MM.1S (cell line): Measurements from ENCODE around the gene SPECC1L.
"Not testable (repeated sequence)": the region's sequence is repeated elsewhere in the genome, so short reads cannot be mapped to it uniquely, and the experiment has no call there.

Source experiments
- DNase-seq: peaks from one replicate; pipeline ENCODE4 v3.0.0-alpha.2; 2015
- H2AFZ ChIP-seq: fragments of 300-600 bp; sonication (generic); 2 replicates; pipeline ENCODE4 v1.6.0; 2016; ENCODE audit warnings: antibody characterized with exemption, low read length
- H3F3A ChIP-seq: fragments of 300-600 bp; sonication (generic); 2 replicates; pipeline ENCODE4 v1.6.1; 2016; ENCODE audit warnings: mild to moderate bottlenecking, antibody characterized with exemption, low read length, moderate library complexity, mixed read lengths; ENCODE audit not compliant: insufficient read depth
- H3K27ac ChIP-seq: fragments of 300-600 bp; sonication (generic); 2 replicates; pipeline ENCODE4 v1.5.1; 2016; ENCODE audit warnings: mild to moderate bottlenecking, low read length
- H3K27me3 ChIP-seq: fragments of 300-600 bp; sonication (generic); replicated peaks from 2 replicates; pipeline ENCODE4 v1.6.0; 2016; ENCODE audit warnings: low read length; ENCODE audit not compliant: insufficient read depth
- H3K36me3 ChIP-seq: fragments of 300-600 bp; sonication (generic); replicated peaks from 2 replicates; pipeline ENCODE4 v1.6.1; 2016; ENCODE audit warnings: mild to moderate bottlenecking, low read length, mixed read lengths; ENCODE audit not compliant: insufficient read depth
- H3K4me1 ChIP-seq: fragments of 300-600 bp; sonication (generic); 2 replicates; pipeline ENCODE4 v1.6.1; 2016; ENCODE audit warnings: low read length, mixed read lengths
- H3K4me2 ChIP-seq: fragments of 300-600 bp; sonication (generic); 2 replicates; pipeline ENCODE4 v1.6.0; 2016; ENCODE audit warnings: low read depth, low read length
- H3K4me3 ChIP-seq: fragments of 300-600 bp; sonication (generic); 2 replicates; pipeline ENCODE4 v1.5.1; 2016; ENCODE audit warnings: low read length, mixed read lengths
- H3K79me2 ChIP-seq: fragments of 300-600 bp; sonication (generic); 2 replicates; pipeline ENCODE4 v1.6.1; 2016; ENCODE audit warnings: mixed run types, low read length, mixed read lengths
- H3K9ac ChIP-seq: fragments of 300-600 bp; sonication (generic); 2 replicates; pipeline ENCODE4 v1.6.1; 2016; ENCODE audit warnings: low read length, mixed read lengths
- H3K9me2 ChIP-seq: fragments of 300-600 bp; sonication (generic); replicated peaks from 2 replicates; pipeline ENCODE4 v1.6.1; 2016; ENCODE audit warnings: mild to moderate bottlenecking, low read length, mixed read lengths; ENCODE audit not compliant: insufficient read depth
- H3K9me3 ChIP-seq: fragments of 300-600 bp; sonication (generic); replicated peaks from 2 replicates; pipeline ENCODE4 v1.6.1; 2016; ENCODE audit warnings: mild to moderate bottlenecking, low read length, mixed read lengths; ENCODE audit not compliant: insufficient read depth
- H4K20me1 ChIP-seq: fragments of 300-600 bp; sonication (generic); 2 replicates; pipeline ENCODE4 v1.6.1; 2016; ENCODE audit warnings: mild to moderate bottlenecking, low read length, moderate library complexity, mixed read lengths; ENCODE audit not compliant: insufficient read depth
- EZH2 ChIP-seq: fragments of 300-600 bp; sonication (generic); optimal IDR thresholded peaks from 2 replicates; pipeline ENCODE3; 2017; ENCODE audit warnings: low read depth, mild to moderate bottlenecking, antibody characterized with exemption, low read length, mixed read lengths
- EZH2phosphoT487 ChIP-seq: fragments of 300-600 bp; sonication (generic); IDR thresholded peaks from 2 replicates; pipeline ENCODE4 v1.6.1; 2018; ENCODE audit warnings: antibody characterized with exemption, low read length
- TF ChIP-seq, protein P1 (sequence below): fragments of 300-600 bp; sonication (generic); IDR thresholded peaks from 2 replicates; pipeline ENCODE4 v1.5.1; 2016; ENCODE audit warnings: antibody characterized with exemption, low read length, mixed read lengths

SPECC1L gene

DNA sequence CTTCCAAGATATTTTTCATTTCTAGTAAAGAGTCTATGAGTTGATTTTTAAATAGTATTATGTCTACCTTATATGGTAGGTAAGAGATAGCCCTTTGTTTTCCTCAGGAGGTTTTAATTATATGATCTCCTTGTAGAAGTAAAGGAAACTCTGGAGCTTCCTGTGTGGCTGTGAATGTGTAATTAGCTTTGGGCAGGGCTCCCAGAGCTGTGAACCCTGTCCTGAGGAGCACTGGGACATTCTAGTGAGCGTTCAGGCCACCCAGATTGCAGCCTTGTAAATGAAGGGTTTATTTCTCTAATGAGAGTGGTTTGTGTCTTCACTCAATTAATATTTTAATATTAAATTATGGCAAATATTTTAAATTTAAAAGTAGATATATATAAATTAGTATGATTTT is 24.3 kb downstream of the SPECC1L start:
- H3K9me3 ChIP-seq, H3K9ac ChIP-seq, H3K9me2 ChIP-seq, H4K20me1 ChIP-seq, H3K4me1 ChIP-seq, H3K4me3 ChIP-seq, DNase-seq, H3K27me3 ChIP-seq, H3K4me2 ChIP-seq, H3F3A ChIP-seq, H2AFZ ChIP-seq, H3K27ac ChIP-seq, H3K36me3 ChIP-seq: not testable (repeated sequence)
- H3K79me2 ChIP-seq = peaks cover 59% of the 10 kb centered on the region

DNA sequence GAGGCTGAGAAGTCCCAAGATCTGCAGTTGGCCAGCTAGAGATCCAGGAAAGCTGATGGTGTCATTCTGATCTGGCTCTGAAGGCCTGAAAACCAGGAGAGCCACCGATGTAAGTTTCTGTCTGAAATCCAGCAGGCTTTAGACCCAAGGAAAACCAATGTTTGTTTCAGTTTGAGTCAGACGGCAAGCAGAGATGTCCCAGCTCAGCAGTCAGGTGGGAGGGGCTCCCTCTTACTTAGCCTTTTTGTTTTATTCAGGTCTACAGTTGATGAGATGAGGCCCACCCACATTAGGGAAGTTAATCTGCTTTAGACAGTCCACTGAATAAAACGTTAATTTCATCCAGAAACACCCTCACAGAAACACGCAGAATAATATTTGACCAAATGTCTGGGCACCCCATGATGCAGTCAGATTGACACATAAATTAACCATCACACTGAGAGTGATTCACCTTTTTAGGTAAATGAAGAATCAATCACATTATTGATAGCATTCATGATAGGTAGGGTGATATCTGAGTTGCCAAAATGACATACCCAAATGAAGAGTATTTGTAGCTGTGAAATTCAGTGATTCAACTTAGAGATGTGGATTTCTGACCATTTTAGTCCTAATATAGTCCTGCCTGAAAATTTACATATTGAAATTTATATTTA is 28.0 kb downstream of the SPECC1L start:
- H3K36me3 ChIP-seq, H3K27me3 ChIP-seq, H3K4me2 ChIP-seq, H3K27ac ChIP-seq, H3K4me3 ChIP-seq, H2AFZ ChIP-seq, H4K20me1 ChIP-seq, DNase-seq, H3K9ac ChIP-seq, H3F3A ChIP-seq, H3K9me3 ChIP-seq, H3K9me2 ChIP-seq: not testable (repeated sequence)
- peaks cover 15% of the 10 kb centered on the region for H3K4me1 ChIP-seq
- H3K79me2 ChIP-seq = peaks cover 56% of the 10 kb centered on the region

DNA sequence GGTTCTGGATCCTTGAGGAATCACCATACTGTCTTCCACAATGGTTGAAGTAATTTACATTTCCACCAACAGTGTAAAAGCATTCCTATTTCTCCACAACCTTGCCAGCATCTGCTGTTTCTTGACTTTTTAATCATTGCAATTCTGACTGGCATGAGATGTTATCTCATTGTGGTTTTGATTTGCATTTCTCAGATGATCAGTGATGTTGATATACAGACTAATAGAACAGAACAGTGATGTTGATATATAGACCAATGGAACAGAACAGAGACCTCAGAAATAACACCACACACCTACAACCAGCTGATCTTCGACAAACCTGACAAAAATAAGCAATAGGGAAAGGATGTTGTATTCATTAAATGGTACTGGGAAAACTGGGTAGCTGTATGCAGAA is 29.9 kb downstream of the SPECC1L start:
- not testable (repeated sequence) for H3K27me3 ChIP-seq, H3K9me2 ChIP-seq, H3K36me3 ChIP-seq, H3K4me3 ChIP-seq, DNase-seq, H3K27ac ChIP-seq, H3K9ac ChIP-seq, H3K4me2 ChIP-seq, H3F3A ChIP-seq, H2AFZ ChIP-seq, H4K20me1 ChIP-seq, H3K9me3 ChIP-seq
- peaks cover 65% of the 10 kb centered on the region for H3K79me2 ChIP-seq
- H3K4me1 ChIP-seq = peaks cover 15% of the 10 kb centered on the region

DNA sequence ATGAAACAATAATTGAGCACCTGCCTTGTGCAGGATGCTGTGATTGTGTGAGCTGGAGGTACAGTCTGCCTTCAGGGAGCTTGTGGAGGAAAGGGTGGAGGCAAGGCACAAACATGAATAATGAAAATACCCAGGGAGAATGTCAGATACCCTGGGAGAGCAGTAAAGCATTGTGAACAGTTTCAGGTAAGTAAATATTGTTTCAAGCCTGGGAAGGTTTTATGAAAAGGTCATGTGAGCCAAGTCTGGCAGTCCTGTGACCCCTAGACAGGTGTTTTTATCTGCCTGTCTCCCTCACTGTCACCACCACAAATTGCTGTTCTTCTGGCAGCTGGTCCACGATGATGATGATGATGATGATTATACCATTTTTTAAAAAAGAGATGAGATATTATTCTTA is 32.0 kb downstream of the SPECC1L start:
- Histone ChIP-seq H4K20me1 (no peaks in the 10 kb centered on the region; the same call in 1 of the 2 replicates), H3F3A (peaks cover 10% of the 10 kb centered on the region; the same call in 1 of the 2 replicates), H3K9me2 (no peaks in the 10 kb centered on the region), H3K27me3 (no peaks in the 10 kb centered on the region), H3K36me3 (0 out of 2 replicates have a peak, but pooled peaks cover 4% of the 10 kb centered on the region), H3K79me2 (peaks cover 73% of the 10 kb centered on the region), H3K9ac (no peak overlapping the region), H2AFZ (no peak overlapping the region), H3K4me3 (no peak overlapping the region), H3K4me1 (peaks cover 15% of the 10 kb centered on the region), H3K4me2 (no peak overlapping the region), H3K9me3 (no peaks in the 10 kb centered on the region), H3K27ac (peak overlapping the region; percentile 9; the same call in 1 of the 2 replicates)
- TF ChIP-seq EZH2phosphoT487 (no peak), EZH2 (no peak)
- TF ChIP-seq, protein P1, sequence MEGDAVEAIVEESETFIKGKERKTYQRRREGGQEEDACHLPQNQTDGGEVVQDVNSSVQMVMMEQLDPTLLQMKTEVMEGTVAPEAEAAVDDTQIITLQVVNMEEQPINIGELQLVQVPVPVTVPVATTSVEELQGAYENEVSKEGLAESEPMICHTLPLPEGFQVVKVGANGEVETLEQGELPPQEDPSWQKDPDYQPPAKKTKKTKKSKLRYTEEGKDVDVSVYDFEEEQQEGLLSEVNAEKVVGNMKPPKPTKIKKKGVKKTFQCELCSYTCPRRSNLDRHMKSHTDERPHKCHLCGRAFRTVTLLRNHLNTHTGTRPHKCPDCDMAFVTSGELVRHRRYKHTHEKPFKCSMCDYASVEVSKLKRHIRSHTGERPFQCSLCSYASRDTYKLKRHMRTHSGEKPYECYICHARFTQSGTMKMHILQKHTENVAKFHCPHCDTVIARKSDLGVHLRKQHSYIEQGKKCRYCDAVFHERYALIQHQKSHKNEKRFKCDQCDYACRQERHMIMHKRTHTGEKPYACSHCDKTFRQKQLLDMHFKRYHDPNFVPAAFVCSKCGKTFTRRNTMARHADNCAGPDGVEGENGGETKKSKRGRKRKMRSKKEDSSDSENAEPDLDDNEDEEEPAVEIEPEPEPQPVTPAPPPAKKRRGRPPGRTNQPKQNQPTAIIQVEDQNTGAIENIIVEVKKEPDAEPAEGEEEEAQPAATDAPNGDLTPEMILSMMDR = no peak
- no peak for DNase-seq

DNA sequence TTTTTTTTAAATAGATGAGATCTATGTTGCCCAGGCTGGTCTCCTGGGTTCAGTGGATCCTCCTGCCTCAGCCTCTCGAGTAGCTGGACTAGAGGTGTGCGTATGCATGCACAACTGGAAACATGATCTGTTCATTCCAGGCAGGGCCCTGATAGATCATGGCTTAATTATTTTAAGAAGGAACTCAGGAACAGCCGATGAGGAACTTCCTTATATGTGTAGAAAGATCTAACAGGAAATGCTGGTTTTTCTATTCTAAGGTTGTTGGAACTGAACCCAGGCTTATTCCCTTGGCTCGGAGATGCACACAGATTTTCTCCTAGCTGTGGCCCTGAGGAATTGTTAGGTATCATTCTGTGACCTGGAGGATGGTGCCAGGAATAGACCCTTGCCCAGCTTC is 32.4 kb downstream of the SPECC1L start:
- peaks cover 10% of the 10 kb centered on the region; the same call in 1 of the 2 replicates for H3F3A ChIP-seq
- no peak overlapping the region for H3K9ac ChIP-seq
- no peak for DNase-seq
- H3K4me2 ChIP-seq = no peak overlapping the region
- H3K27ac ChIP-seq = no peak overlapping the region
- no peak overlapping the region for H3K4me3 ChIP-seq
- H3K4me1 ChIP-seq = peaks cover 15% of the 10 kb centered on the region
- H2AFZ ChIP-seq = no peak overlapping the region
- H3K27me3 ChIP-seq = no peaks in the 10 kb centered on the region
- no peaks in the 10 kb centered on the region for H3K9me2 ChIP-seq
- H3K9me3 ChIP-seq = no peaks in the 10 kb centered on the region
- no peak for TF ChIP-seq EZH2phosphoT487
- TF ChIP-seq, protein P1 = no peak
- no peak for TF ChIP-seq EZH2
- H4K20me1 ChIP-seq = no peaks in the 10 kb centered on the region; the same call in 1 of the 2 replicates
- H3K79me2 ChIP-seq = peaks cover 77% of the 10 kb centered on the region
- peaks cover 4% of the 10 kb centered on the region; the same call in 1 of the 2 replicates for H3K36me3 ChIP-seq
